SH-SY5Y (cell line): ENCODE data around the gene ZSCAN31.

ENCODE experiments used
- GATA2 ChIP-seq: IDR thresholded peaks from 2 replicates; pipeline ENCODE4 v1.6.1; 2011; ENCODE audit warnings: mild to moderate bottlenecking, low read depth, low read length
- GATA3 ChIP-seq: IDR thresholded peaks from 2 replicates; pipeline ENCODE4 v1.6.1; 2011; ENCODE audit warnings: low read depth, mild to moderate bottlenecking, low read length, moderate library complexity

DNA sequence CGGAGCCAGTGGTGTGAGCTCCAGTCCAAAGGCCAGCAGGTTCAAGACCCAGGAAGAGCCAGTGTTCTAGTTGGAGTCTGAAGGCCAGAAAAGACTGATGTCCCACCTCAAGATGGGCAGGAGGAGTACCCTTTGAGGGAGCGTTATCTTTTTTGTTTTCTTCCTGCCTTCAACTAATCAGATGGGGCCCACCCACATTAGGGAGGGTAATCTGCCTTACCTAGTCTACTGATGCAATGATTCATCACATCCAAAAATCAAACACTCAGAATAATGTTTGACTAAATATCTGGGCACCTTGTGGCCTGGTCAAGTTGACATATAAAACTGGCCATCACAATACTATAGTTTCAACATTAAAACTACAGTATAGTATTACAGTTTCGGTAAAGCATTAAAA, 33.5 kb upstream of the ZSCAN31 start:
- no peak for TF ChIP-seq GATA3
- TF ChIP-seq GATA2: no peak
